NCI-H146 (cell line): ENCODE measurements around the gene ZNF184.
A peak's percentile ranks its signal among the peaks of the same experiment; 100 is the strongest.

Experiments used
- DNase-seq: peaks from one replicate; lab custom pipeline; 2025; lab: John Stamatoyannopoulos, UW

Gene ZNF184

GRCh38 chr6:27472617-27473400 is at the start of gene ZNF184:
Gene ZNF184 (minus strand): TSS chr6:27473105. CDS start chr6:27472294, 811 bp downstream.
- peak; percentile 99 for DNase-seq

DNA sequence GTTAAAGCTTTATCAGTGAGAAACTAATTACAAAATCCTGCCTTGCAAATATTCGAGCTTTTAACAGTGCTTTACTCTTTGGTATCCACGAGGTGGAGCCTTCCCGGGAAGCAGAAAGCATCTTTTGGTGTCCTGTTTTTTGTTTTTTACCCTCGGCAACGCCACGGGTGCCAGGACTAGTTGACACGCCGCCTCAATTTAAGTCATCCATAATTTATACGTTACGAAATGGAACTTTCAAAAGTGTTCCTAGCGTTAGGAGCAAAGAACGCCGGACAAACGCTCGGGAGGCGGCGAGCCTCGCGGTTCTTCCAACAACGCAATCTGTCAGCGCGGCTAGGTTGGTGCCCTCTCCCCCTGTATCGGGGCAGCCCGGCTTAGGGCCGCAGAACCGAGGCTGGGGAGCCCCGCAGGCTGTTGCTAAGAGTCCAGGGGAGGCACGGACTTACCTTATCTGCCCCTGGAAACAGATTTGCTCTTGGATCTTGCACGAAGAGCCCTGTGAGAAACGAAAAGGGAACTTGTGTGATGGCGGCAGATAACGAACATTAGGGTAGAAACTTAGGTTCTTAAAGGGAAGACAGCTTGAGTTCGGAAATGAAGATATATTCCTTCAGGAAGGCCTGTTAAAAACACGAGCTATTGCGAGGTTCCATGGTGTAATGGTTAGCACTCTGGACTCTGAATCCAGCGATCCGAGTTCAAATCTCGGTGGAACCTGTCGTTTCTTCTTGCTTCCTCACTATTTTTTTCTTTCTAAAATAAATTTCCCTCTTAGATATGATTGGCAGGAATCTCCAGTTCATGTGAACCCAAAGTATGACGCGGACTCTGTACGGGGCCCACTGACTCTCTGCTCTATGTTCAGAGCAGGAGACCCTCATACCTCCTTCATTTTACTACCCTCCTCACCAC is 46.2 kb upstream of the ZNF184 start:
- peak; percentile 72 for DNase-seq

DNA sequence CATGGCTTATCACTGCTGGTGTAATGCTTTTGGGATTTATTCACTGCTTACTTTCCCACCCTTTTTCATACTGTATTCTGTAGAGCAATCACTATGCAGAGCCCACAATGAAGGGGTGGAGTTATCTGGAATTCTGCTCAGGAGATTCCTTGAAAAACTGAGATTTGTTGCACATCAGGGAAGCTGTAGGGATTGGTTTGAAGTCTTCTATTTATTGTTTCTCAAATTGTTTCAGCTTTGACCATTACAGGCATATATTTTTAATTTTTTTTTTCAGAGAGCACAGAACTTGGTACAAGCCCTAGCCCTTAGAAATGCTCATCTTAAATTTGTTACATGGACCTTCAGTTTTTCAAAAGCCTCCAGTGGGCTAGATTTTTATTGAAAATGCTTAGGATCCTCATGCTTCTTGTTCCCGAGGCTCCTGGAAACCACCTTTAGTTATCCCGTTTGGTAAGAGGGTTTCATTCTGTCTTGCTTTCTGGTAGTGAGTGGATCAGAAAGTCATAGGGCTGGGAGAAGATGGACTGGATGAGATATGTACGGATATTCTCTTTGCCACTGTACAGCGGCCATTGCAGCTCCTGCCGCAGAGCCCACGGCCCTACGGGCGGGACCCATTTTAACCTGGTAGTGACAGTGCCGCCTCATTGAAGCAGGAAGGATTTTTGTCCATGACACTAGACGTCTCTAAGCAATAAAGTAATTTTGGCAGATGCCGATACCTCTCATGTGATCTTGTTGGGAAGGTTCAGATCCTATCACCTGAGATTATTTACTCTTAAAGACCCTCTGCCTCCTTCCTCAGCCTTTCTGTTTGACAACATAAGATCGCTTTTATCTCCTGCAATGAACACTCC is 45.3 kb upstream of the ZNF184 start:
- peak; percentile 5 for DNase-seq

GRCh38 chr6:27517238-27517637 is 44.3 kb upstream of the ZNF184 start:
- no peak for DNase-seq

DNA sequence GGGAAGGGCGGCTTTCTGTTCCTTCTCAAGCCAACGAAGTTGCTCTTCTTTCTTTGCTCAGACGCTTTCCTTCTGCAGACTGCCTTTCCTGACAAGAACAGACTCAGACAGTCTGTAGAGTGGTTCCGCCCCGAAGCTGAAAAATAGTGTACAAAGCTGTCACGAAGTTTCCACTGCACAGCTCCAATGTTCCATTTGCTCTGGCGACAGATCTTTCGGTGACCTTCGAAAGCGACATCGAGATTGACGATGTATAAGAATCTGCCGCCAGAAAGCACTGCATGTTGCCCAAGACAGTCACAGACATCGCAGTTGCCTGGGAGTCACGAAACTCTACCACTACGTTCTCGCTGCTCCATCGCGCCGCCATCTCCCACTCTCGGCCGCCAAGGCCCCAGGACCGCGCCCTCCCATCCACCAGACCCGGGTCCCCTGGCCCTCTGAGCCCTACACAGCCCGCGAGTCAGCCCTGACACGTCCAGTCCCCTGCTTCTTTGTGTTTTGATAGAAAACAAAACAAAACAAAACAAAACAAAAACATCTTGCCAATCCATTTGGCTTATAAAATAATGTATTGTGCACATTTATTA is 42.1 kb upstream of the ZNF184 start:
- DNase-seq = no peak

- DNase-seq = no peak
Observed at GRCh38 chr6:27512525-27512924, 39.6 kb upstream of the ZNF184 start.

DNA sequence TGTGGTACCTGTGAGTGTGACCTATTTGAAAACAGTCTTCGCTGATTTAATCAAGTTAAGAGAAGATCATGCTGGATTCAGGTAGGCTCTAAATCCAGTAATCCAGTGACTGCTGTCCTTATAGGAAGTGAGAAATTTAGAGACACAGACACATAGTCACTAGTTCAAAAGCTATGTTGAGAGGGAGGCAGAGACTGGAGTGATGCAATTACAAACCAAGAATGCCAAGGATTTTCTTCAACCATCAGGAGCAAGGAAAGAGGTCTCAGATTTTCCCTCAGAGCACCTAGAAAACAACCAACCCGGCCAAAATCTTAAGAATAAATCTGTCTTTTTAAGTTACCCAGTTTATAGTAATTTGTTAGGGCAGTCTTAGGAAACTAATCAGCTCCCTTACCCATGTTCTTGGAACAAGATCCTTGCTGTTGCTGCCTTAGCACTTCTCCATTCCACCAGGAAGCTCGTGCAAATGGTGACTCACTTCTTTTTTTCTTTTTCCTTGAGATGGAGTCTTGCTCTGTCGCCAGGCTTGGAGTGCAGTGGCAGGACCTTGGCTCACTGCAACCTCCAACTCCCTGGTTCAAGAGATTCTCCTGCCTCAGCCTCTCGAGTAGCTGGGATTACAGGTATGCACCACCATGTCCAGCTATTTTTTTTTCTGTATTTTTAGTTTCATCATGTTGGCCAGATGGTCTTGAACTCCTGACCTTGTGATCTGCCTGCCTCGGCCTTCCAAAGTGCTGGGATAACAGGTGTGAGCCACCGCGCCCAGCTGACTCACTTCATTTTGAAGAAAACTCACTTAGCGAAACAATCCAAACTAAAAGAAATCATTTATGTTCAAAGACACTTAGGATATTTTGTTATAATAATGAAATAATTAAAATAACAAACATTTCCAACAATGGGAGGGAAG is 34.4 kb upstream of the ZNF184 start:
- DNase-seq = no peak

- peak; percentile 81 for DNase-seq
Observed at GRCh38 chr6:27505209-27506027, 32.5 kb upstream of the ZNF184 start.

DNA sequence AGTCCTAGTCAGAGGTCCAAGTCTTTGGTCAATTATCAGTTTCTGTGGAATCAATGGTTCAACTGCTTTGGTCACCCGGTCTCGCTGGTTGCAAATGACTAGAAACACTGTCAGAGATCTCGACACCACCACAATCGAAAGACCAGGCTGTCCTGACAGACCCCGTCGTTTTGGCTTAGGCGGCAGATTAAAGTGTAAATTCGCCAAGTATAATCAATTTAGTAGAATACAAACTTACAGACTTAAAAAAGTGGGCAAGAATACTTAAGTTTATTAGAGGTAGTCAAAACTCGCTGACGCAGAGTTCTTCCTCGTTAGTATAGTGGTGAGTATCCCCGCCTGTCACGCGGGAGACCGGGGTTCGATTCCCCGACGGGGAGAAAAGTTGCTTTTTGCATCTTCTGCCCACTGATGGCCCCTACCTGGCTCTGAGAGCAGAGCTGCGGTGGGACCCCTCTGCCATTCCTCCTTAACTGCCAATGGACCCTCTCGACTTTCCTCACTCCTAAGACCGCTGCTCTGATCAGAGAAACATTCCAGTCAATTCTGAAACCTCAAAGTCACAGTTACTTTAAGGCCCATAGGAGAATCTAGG is 30.6 kb upstream of the ZNF184 start:
- DNase-seq = peak; percentile 41

- peak; percentile 67 for DNase-seq
Observed at GRCh38 chr6:27502508-27503435, 29.9 kb upstream of the ZNF184 start.

DNA sequence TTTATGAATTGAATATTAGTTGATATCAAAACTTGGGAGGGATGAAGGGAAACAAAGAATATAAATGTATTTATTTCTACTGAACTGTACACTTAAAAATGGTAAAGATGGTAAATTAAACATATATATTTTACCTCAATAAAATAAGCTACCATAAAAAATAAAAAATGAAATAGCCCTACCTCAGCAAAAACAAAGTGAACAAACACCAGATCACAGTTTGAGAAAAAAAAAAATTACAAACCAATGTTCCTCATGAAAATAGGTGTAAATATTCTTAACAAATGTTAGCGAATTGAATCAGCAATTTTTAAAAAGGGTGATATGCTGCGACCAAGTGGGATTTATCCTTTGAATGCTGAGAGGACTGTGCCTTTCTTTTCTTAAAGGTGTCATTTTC is 28.3 kb upstream of the ZNF184 start:
- no peak for DNase-seq

DNA sequence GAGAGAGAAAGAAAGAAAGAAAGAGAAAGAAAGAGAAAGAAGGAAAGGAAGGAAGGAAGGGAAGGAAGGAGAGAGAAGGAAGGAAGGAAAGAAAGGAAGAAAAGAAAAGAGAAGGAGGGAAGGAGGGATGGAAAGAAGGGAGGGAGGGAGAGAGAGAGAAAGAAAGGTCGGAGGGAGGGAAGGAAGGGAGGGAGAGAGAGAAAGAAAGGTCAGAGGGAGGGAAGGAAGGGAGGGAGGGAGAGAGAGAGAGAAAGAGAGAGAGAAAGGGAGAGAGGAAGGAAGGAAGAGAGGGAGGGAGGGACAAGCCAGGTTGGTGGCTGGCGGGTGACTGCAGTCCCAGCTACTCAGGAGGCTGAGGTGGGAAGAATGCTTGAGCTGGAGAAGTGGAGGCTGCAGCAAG is 27.3 kb upstream of the ZNF184 start:
- no peak for DNase-seq

GRCh38 chr6:27495386-27496135 is 22.7 kb upstream of the ZNF184 start:
- DNase-seq = peak; percentile 20

DNA sequence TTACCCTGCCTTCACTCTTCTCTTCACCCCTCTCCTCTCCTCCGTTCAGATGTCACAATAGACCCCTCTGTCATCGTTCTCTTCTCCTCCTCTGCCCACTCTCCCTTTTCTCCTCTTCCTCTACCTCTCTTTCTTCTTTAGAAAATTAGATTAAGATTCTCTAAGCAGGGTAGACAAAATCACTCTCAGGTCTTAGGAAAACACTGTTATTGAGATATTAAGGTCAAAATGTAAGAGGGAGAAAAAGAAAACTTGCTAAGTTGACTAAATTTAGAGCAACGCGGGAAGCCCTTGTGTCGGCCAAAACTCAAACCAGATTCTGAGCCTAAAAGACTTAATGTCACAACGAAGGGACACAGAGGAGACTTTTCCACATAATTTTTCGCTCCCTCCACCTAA is 22.1 kb upstream of the ZNF184 start:
- no peak for DNase-seq

DNA sequence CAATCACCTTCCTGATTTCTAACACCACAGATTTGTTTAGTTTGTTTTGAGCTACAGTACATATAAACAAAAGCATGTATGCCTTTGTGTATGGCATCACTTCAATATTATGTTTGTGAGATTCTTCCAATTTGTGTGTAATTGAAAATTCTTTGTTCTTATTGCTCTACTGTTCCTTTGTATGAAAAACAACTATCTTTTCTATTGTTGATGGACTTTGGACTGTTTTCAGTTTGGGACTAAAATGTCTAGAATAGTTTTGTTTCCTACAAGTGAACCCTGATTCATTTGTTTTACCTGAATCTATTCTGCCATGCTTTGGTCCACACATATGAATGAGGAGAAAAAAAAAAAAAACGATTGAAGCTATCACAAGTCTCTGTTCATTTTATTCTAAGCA is 21.2 kb upstream of the ZNF184 start:
- no peak for DNase-seq

DNA sequence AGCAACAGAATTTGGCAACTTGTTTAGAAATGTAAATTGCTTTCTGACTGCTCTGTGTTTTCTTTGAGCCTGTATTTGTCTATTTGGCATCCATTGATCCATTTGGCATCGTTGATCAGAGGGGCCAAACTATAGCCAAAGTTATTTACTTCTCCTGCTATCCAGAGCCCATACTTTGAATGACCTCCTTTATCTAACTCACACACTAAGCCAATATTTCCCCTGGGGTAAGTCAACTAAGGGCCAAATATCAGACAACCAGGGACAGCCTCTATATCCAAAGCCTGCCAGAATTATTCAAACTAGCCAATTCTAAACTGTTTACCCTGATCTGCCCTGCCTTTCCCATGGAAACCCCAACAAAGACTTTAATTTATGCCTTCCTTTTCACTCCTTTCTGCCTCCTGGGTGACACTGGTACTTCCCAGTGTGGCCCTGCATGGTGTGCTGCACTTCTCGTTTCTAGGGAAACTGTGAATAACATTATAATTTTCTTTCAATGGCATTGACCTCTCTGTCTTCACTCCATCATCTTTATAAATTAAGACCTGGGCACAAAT is 19.8 kb upstream of the ZNF184 start:
- DNase-seq = no peak
